GM21717 (cell line): ENCODE data around the gene PBOV1.

Source experiments
- ATAC-seq: cut with Tn5 transposase; IDR thresholded peaks from one replicate; pipeline ENCODE4 v1.9.1; 2021; ENCODE audit warnings: mild to moderate bottlenecking, moderate library complexity; ENCODE audit not compliant: unreplicated experiment

Gene PBOV1

GRCh38 chr6:138218449-138218848 lies at the start of gene PBOV1:
Gene PBOV1 (minus strand): TSS chr6:138218491. CDS start chr6:138218395, 96 bp downstream.
- ATAC-seq = no peak

- ATAC-seq = no peak
Observed at GRCh38 chr6:138266095-138266494, 47.8 kb upstream of the PBOV1 start.

- ATAC-seq = no peak
Observed at GRCh38 chr6:138264372-138264880, 46.1 kb upstream of the PBOV1 start.

- ATAC-seq = no peak
Observed at GRCh38 chr6:138263963-138264362, 45.7 kb upstream of the PBOV1 start.

- ATAC-seq = no peak
Observed at GRCh38 chr6:138261116-138261780, 43.0 kb upstream of the PBOV1 start.

GRCh38 chr6:138258991-138259390 lies 40.7 kb upstream of the PBOV1 start:
- ATAC-seq = no peak

GRCh38 chr6:138258197-138258596 lies 39.9 kb upstream of the PBOV1 start:
- no peak for ATAC-seq

GRCh38 chr6:138257638-138258040 lies 39.3 kb upstream of the PBOV1 start:
- ATAC-seq = no peak

- ATAC-seq = no peak
Observed at GRCh38 chr6:138255443-138255842, 37.2 kb upstream of the PBOV1 start.

- ATAC-seq = no peak
Observed at GRCh38 chr6:138253731-138254130, 35.4 kb upstream of the PBOV1 start.

- ATAC-seq = no peak
Observed at GRCh38 chr6:138250513-138251247, 32.4 kb upstream of the PBOV1 start.

GRCh38 chr6:138250053-138250452 lies 31.8 kb upstream of the PBOV1 start:
- no peak for ATAC-seq

- no peak for ATAC-seq
Observed at GRCh38 chr6:138248878-138249277, 30.6 kb upstream of the PBOV1 start.

GRCh38 chr6:138248011-138248410 lies 29.7 kb upstream of the PBOV1 start:
- ATAC-seq = no peak

- ATAC-seq = no peak
Observed at GRCh38 chr6:138246650-138247440, 28.6 kb upstream of the PBOV1 start.

- ATAC-seq = no peak
Observed at GRCh38 chr6:138245751-138246150, 27.5 kb upstream of the PBOV1 start.

- no peak for ATAC-seq
Observed at GRCh38 chr6:138242987-138243592, 24.8 kb upstream of the PBOV1 start.

- ATAC-seq = no peak
Observed at GRCh38 chr6:138241934-138242333, 23.6 kb upstream of the PBOV1 start.

- no peak for ATAC-seq
Observed at GRCh38 chr6:138241381-138241780, 23.1 kb upstream of the PBOV1 start.

GRCh38 chr6:138240476-138241245 lies 22.4 kb upstream of the PBOV1 start:
- ATAC-seq = no peak
